PC-3 (cell line): ENCODE results near the gene CNP. TPM values are rescaled to one million over a fixed set of nuclear protein-coding genes. Genes with fewer than 3 reads are reported as not detected.

Source experiments
- ATAC-seq: fragments of 200-7000 bp; cut with Tn5 transposase; 2 replicates; pipeline ENCODE4 v1.9.1; 2020; ENCODE audit warnings: mild to moderate bottlenecking, moderate library complexity
- BruUV-seq: library from RNA; stranded (reverse); fragments of 400-500 nt; replicated peaks from 2 replicates; lab custom pipeline; 2021; lab: Mats Ljungman, UMichigan
- CTCF ChIA-PET: fragments of 300-600 bp; sonication (Branson Sonifier 250); formaldehyde crosslinking; loops from one replicate; lab custom pipeline; 2022; ENCODE audit warnings: antibody characterized with exemption; lab: Charles Lee
- POLR2A ChIA-PET: fragments of 300-600 bp; sonication (Branson Sonifier 250); formaldehyde crosslinking; loops from one replicate; lab custom pipeline; 2022; ENCODE audit warnings: antibody characterized with exemption; ENCODE audit not compliant: unreplicated experiment; lab: Charles Lee
- DNase-seq: peaks from one replicate; pipeline ENCODE4 v3.0.0-alpha.2; 2015
- H2AFZ ChIP-seq: fragments of 300-600 bp; sonication (generic); 2 replicates; pipeline ENCODE4 v1.6.0; 2016; ENCODE audit warnings: antibody characterized with exemption, low read length
- H3F3A ChIP-seq: fragments of 300-600 bp; sonication (generic); one replicate; pipeline ENCODE4 v1.6.0; 2017; ENCODE audit warnings: antibody characterized with exemption, low read length, control low read depth, mild to moderate bottlenecking; ENCODE audit not compliant: unreplicated experiment
- H3K27ac ChIP-seq: fragments of 300-600 bp; sonication (generic); 2 replicates; pipeline ENCODE4 v1.5.1; 2016; ENCODE audit warnings: mild to moderate bottlenecking, low read length
- H3K27me3 ChIP-seq: fragments of 300-600 bp; sonication (generic); 2 replicates; pipeline ENCODE4 v1.6.1; 2016; ENCODE audit warnings: low read length, mixed read lengths
- H3K36me3 ChIP-seq: fragments of 300-600 bp; sonication (generic); 2 replicates; pipeline ENCODE4 v1.6.1; 2016; ENCODE audit warnings: low read depth, mixed run types, low read length, mixed read lengths
- H3K4me1 ChIP-seq: fragments of 300-600 bp; sonication (generic); 2 replicates; pipeline ENCODE4 v1.5.1; 2016; ENCODE audit warnings: low read length; ENCODE audit not compliant: insufficient read depth
- H3K4me2 ChIP-seq: fragments of 300-600 bp; sonication (generic); 2 replicates; pipeline ENCODE4 v1.6.0; 2016; ENCODE audit warnings: low read length
- H3K4me3 ChIP-seq: fragments of 300-600 bp; sonication (generic); 2 replicates; pipeline ENCODE4 v1.5.1; 2016; ENCODE audit warnings: mild to moderate bottlenecking, low read length, mixed read lengths
- H3K79me2 ChIP-seq: fragments of 300-600 bp; sonication (generic); 2 replicates; pipeline ENCODE4 v1.6.1; 2017; ENCODE audit warnings: low read length, mixed read lengths
- H3K9ac ChIP-seq: fragments of 300-600 bp; sonication (generic); 2 replicates; pipeline ENCODE4 v1.6.0; 2016; ENCODE audit warnings: mild to moderate bottlenecking, low read length
- H3K9me2 ChIP-seq: fragments of 300-600 bp; sonication (generic); replicated peaks from 2 replicates; pipeline ENCODE4 v1.6.1; 2016; ENCODE audit warnings: mixed run types, low read length, mixed read lengths
- H3K9me3 ChIP-seq: fragments of 300-600 bp; sonication (generic); 2 replicates; pipeline ENCODE4 v1.6.1; 2016; ENCODE audit warnings: low read length, mixed read lengths
- H4K20me1 ChIP-seq: fragments of 300-600 bp; sonication (generic); 2 replicates; pipeline ENCODE4 v1.6.1; 2016; ENCODE audit warnings: low read length, mixed read lengths
- CTCF ChIP-seq: fragments of 300-600 bp; sonication (generic); conservative IDR thresholded peaks from 2 replicates; pipeline ENCODE4 v1.5.1; 2017; ENCODE audit warnings: antibody characterized with exemption, low read depth, mild to moderate bottlenecking, low read length
- EZH2 ChIP-seq: fragments of 300-600 bp; sonication (generic); IDR thresholded peaks from one replicate; pipeline ENCODE4 v1.6.1; 2017; ENCODE audit warnings: antibody characterized with exemption, mild to moderate bottlenecking, low read length; ENCODE audit not compliant: unreplicated experiment
- EZH2phosphoT487 ChIP-seq: fragments of 300-600 bp; sonication (generic); IDR thresholded peaks from 2 replicates; pipeline ENCODE4 v1.6.1; 2018; ENCODE audit warnings: mild to moderate bottlenecking, antibody characterized with exemption, low read length, borderline replicate concordance
- intact Hi-C: fragments of 100-400 bp; cut with micrococcal nuclease; formaldehyde crosslinking; loops from 2 replicates; pipeline ENCODE4 v1.9.0; 2023
- total RNA-seq: library from RNA; depleted of rRNA; stranded (reverse); fragments of >200 nt; gene quantifications from 2 replicates; pipeline ENCODE4 v1.2.3, GENCODE V29; 2014

CNP gene
- total RNA-seq, 1 experiment from 2014 or later: 91.6 TPM

- no peaks in the 10 kb centered on the region for H3K9me3 ChIP-seq
- ChIA-PET CTCF (interaction anchor here (1.3 kb wide), 1 partner anchor 54 kb away, joined by 6 read pairs; no protein-coding TSS in a partner anchor), POLR2A (interaction anchor here (0.6 to 1.0 kb wide), 7 partner anchors 17 to 1801 kb away, joined by 3 to 7 read pairs (median 4); partner anchors contain the start of genes CNP and EIF1)
- ATAC-seq (no peak), DNase-seq (no peak)
- TF ChIP-seq EZH2: no peak
- TF ChIP-seq EZH2phosphoT487: no peak
- no peak for TF ChIP-seq CTCF
- no peaks in the 10 kb centered on the region for H3F3A ChIP-seq
- BruUV-seq: TSS peak; percentile 11
- intact Hi-C loops: loop anchor here (1.0 kb wide), 1 partner anchor 52 kb away; the partner anchor contains the start of gene CNP
- H3K9me2 ChIP-seq: no peaks in the 10 kb centered on the region
- peak overlapping the region; percentile 58 for H3K27ac ChIP-seq
- H3K4me2 ChIP-seq: peak overlapping the region; percentile 94
- H3K27me3 ChIP-seq: no peaks in the 10 kb centered on the region
- peaks cover 17% of the 10 kb centered on the region for H3K4me1 ChIP-seq
- H2AFZ ChIP-seq: peak overlapping the region; percentile 76
- no peaks in the 10 kb centered on the region for H3K36me3 ChIP-seq
- peak overlapping the region; percentile 96 for H3K9ac ChIP-seq
- H3K4me3 ChIP-seq: peak overlapping the region; percentile 94
- H3K79me2 ChIP-seq: peaks cover 61% of the 10 kb centered on the region
- H4K20me1 ChIP-seq: no peaks in the 10 kb centered on the region
These were observed 51.2 kb downstream of the CNP start for GRCh38 chr17:42017866-42018200.

GRCh38 chr17:42018339-42018738 is 51.7 kb downstream of the CNP start:
- Histone ChIP-seq H3K9me2 (no peaks in the 10 kb centered on the region), H3K9me3 (no peaks in the 10 kb centered on the region), H3K79me2 (peaks cover 56% of the 10 kb centered on the region), H3K36me3 (no peaks in the 10 kb centered on the region), H3K4me3 (peak overlapping the region; percentile 94), H3K9ac (peak overlapping the region; percentile 96), H3K4me2 (peak overlapping the region; percentile 94), H3K27ac (peak overlapping the region; percentile 58), H3K27me3 (no peaks in the 10 kb centered on the region), H3F3A (no peaks in the 10 kb centered on the region), H2AFZ (peak overlapping the region; percentile 76), H4K20me1 (no peaks in the 10 kb centered on the region), H3K4me1 (peaks cover 17% of the 10 kb centered on the region)
- ChIA-PET CTCF (interaction anchor here (1.3 kb wide), 1 partner anchor 55 kb away, joined by 6 read pairs; no protein-coding TSS in a partner anchor), POLR2A (interaction anchor here (0.7 to 1.0 kb wide), 4 partner anchors 46 to 1800 kb away, joined by 3 to 7 read pairs (median 5); partner anchors contain the start of gene EIF1)
- DNase-seq (no peak), ATAC-seq (no peak)
- TF ChIP-seq CTCF (no peak), EZH2phosphoT487 (no peak), EZH2 (no peak)
- no TSS peak for BruUV-seq
- intact Hi-C loops: no loop called here

DNA sequence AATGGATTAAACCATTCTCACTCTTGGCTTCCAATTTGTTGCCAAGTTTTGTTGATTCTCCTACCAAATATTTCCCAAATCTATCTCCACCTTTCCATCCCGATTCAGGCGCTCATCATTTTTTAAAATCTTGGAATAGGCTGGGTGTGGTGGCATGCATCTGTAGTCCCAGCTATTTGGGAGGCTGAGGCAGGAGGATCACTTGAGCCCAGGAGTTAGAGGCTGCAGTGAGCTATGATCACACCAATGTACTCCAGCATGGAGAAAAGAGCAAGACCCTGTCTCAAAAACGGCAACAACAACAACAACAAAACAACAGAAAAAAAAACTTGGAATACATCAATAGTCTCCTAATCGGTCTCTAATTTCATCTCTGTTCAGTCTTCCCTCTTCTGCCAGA is 52.4 kb downstream of the CNP start:
- no peak for DNase-seq
- no peak overlapping the region for H3K27ac ChIP-seq
- H3K4me2 ChIP-seq: no peak overlapping the region
- H4K20me1 ChIP-seq: no peaks in the 10 kb centered on the region
- intact Hi-C loops: no loop called here
- peaks cover 17% of the 10 kb centered on the region for H3K4me1 ChIP-seq
- no peak for ATAC-seq
- no TSS peak for BruUV-seq
- no peaks in the 10 kb centered on the region for H3K27me3 ChIP-seq
- peaks cover 50% of the 10 kb centered on the region for H3K79me2 ChIP-seq
- H3F3A ChIP-seq: no peaks in the 10 kb centered on the region
- H3K4me3 ChIP-seq: no peak overlapping the region
- ChIA-PET CTCF (no interaction called here), POLR2A (interaction anchor here (0.7 to 1.0 kb wide), 2 partner anchors 47 to 549 kb away, joined by 3 to 5 read pairs; no protein-coding TSS in a partner anchor)
- TF ChIP-seq EZH2 (no peak), EZH2phosphoT487 (no peak), CTCF (no peak)
- H3K36me3 ChIP-seq: no peaks in the 10 kb centered on the region
- H3K9me2 ChIP-seq: no peaks in the 10 kb centered on the region
- H2AFZ ChIP-seq: no peak overlapping the region
- H3K9me3 ChIP-seq: no peaks in the 10 kb centered on the region
- H3K9ac ChIP-seq: no peak overlapping the region
